COLO668 (cell line): ENCODE results near the gene DIO1.
"Not testable (repeated sequence)": the region's sequence is repeated elsewhere in the genome, so short reads cannot be mapped to it uniquely, and the experiment has no call there.

Source experiments
- DNase-seq: peaks from one replicate; lab custom pipeline; 2025; ENCODE audit not compliant: unreplicated experiment; lab: John Stamatoyannopoulos, UW

The DIO1 gene

DNA sequence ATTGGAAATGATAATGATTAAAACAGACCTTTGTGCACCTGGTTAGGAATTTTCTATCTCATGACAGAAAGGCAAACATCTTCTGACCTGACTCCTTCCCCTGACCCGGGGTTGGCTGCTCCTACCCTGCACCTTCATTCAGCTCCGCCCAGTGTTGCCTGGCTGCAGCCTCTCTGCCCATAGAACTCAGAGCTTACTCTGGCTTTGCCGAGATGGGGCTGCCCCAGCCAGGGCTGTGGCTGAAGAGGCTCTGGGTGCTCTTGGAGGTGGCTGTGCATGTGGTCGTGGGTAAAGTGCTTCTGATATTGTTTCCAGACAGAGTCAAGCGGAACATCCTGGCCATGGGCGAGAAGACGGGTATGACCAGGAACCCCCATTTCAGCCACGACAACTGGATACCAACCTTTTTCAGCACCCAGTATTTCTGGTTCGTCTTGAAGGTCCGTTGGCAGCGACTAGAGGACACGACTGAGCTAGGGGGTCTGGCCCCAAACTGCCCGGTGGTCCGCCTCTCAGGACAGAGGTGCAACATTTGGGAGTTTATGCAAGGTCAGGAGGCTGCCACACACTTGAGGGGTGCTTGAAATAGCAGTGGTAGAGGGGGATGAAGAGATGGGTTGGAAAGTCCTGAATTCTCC is at the start of gene DIO1:
TSS of gene DIO1 (plus strand) at position 189 of the 638 bp plus-strand sequence. CDS start at position 213, 24 bp downstream.
- no peak for DNase-seq

GRCh38 chr1:53847980-53848379 is 46.0 kb upstream of the DIO1 start:
- no peak for DNase-seq

- DNase-seq = no peak
These were observed 43.8 kb upstream of the DIO1 start for GRCh38 chr1:53850082-53850673.

- no peak for DNase-seq
These were observed 42.3 kb upstream of the DIO1 start for GRCh38 chr1:53851571-53852285.

DNA sequence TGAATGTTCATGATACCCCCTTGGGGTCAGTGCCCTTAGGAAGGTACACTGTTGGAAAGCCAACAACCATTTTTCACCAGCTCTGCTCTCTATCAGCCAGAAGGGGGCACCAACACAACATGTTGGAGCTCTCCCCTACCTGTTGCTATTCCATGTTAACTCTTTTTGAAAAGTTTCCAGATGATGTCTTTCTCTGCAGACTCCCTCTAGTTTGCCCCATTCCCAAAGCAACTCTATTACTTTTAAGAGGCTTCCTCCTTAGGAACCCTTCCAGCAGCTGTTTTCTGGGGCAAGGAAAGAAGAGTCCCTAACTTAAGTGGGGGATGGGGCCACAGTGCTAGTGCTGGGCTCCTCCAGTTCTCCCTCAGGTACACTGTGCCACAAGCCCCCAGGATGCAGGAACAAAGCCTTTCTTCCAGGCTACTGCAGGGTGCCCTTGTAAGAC is 33.0 kb upstream of the DIO1 start:
- DNase-seq = peak; percentile 66

- no peak for DNase-seq
These were observed 31.5 kb upstream of the DIO1 start for GRCh38 chr1:53862507-53862906.

GRCh38 chr1:53868565-53868964 is 25.4 kb upstream of the DIO1 start:
- DNase-seq = no peak

DNA sequence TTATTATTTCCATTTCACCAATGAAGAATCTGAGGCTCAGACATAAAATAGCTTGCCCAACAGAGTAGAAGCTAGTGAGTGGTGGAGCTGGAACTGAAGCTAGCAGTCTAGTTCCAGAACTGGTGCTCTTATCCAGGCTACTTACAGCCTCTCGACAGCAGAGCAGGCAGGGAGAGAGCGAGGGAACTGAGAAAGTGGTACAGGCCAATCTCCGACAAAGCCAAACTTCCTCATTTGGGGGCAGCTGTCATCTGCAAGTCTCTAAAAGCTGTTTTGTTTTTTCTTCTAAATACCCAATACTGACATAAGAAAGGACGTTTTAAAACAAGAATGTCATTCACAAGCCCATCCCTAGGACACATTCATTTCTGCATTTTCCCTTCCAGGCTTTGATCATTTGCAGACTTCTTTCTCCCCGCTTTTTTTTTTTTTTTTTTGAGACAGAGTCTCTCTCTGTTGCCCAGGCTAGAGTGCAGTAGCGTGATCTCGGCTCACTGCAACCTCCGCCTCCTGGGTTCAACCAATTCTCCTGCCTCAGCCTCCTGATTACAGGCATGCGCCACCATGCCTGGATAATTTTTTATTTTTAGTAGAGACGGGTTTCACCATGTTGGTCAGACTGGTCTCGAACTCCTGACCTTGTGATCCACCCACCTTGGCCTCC is 24.4 kb upstream of the DIO1 start:
- no peak for DNase-seq

DNA sequence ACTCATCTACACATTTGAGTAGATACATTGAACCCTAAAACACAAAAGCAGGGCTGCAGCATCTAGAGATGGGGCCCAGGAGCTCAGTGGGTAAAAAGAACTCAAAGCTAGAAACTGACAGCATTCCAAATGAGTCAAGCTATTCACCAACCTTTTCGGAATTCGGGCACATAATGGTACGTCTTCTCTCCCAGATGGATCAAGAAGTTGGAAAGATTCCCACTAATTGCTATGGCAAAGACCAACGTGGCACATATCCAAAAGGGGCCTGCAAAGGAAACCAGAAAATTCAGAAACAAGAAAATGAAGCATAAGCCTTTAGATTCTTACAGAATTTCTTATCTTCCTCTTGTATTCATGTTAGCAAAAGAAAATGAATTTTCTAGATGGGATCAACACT is 22.8 kb upstream of the DIO1 start:
- no peak for DNase-seq

- no peak for DNase-seq
These were observed 22.1 kb upstream of the DIO1 start for GRCh38 chr1:53871773-53872484.

- DNase-seq = not testable (repeated sequence)
These were observed 18.8 kb upstream of the DIO1 start for GRCh38 chr1:53875150-53875549.

DNA sequence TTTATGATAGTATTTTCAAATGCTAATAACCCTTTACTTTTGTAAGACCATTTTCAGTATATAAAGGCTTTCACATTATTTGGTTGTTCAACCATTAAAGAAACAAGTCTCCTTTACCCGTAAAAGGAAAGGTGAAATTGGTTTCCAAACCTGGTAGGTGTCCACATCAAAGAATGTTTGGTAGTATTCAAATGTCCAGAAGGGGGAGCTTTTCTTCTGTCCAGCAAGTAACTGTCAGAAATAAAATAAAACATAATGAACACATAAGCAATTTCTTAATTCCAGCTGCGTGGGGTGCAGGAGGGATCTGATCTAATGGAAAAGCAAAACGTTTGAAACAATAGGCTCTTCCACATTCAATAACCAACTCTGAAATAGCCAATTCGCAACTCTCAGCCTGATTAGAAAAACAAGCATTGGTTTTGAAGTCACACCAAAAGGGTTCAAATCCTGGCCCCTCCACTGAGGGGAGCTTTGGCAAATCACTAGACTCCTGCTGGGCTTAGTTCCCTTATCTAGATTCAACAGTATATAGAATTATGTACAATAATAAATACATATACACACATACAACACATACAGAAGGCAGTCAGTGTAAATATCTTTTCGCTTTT is 15.4 kb upstream of the DIO1 start:
- no peak for DNase-seq

DNA sequence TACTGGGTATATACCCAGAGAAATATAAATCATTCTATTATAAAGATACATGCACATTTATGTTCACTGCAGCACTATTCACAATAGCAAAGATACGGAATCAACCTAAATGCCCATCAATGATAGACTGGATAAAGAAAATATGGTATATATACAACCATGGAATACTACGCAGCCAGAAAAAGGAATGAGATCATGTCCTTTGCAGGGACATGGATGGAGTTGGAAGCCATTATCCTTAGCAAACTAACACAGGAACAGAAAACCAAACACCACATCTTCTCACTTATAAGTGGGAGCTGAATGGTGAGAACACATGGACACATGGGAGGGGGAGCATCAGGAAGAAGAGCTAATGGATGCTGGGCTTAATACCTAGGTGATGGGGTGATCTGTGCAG is 12.1 kb upstream of the DIO1 start:
- DNase-seq = not testable (repeated sequence)

- not testable (repeated sequence) for DNase-seq
These were observed 10.4 kb upstream of the DIO1 start for GRCh38 chr1:53883600-53883999.

DNA sequence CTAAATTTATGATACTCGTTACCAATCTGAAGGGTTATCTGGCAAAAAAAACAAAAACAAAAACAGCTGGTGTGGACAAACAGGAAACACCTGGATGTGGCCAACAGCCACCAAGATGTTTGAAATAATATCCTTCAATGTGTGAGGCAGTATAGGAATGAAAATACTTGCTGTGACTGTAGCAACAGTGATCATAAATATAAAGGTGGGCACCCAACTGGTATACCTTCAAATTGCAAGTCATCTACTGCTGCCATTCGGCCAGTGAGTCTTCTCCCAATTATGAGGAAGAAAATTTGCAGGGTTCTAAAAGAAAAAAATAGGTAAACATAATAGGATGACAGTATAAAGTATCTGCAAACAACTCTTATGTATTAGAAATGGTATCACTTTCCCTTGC is 5.3 kb upstream of the DIO1 start:
- no peak for DNase-seq

DNA sequence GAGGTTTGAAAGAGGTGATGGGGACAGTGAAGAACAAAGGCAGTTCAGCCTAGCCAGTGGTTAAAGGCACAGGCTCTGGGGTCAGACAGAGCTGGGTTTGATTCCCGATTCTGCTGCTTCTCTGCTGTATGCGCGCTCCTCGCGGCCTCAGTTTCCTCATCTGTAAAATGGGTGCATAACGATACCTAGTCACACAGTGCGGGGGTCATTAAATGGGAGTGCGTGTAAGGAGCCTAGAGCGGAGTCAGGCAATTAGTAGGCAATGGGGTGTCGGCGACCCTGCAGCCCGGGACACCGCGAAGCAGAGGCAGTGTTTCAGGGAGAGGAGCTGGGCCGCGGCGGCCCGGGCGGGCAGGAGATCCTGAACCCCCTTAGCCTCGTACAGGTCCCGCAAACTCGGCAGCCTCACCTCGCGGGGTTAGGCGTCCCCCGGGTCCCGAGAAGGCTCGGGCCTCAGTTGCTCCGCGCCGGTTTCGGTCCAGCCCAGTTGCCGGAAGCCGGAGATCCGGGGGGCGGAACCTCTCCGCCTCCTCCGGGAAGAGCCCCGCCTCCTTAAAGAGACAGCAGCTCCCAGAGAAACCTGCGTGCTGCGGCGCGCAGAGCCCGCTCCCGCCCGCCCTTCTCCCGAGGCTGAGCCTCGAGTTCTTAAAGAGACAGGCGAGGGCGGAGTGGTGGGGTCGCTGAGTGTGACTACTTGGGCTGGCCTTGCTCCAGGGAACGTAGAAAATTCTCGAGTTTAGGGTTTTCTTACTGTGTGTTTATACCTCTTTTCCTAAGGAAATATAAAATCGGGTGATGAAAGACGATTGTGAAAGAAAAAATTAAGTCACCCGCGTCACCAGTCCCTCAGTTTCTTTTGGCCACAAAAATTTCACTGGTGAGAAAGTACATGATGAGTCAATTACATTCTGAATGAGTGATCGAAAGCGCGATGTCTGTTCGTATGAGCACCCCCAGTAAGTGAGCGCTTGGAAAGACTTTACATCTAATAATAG is 4.4 kb upstream of the DIO1 start, which contains the start of gene YIPF1:
TSS of gene YIPF1 (minus strand) at position 494 of the 995 bp plus-strand sequence. CDS start 860 bp downstream, outside the sequence.
- peak; percentile 96 for DNase-seq

DNA sequence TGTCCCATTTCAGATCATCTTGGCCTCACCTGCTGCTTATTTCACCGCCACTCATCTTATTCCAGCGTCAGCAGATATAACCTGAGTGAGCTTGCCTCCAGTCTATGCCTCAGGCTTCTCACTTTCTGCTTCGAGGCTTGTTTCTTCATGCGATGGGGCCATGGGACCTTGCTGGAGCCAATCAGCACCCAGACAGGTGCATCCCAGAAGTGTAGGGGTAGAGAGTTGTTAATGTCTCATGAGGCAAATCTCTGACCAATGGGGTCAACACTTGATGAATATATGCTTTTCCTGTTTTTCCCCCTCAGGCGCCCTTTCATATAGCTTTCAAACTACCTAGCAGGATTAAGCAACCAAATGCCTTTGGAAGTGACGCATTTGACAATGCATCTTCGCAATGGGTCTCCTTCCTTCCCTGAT is 3.5 kb upstream of the DIO1 start:
- no peak for DNase-seq

DNA sequence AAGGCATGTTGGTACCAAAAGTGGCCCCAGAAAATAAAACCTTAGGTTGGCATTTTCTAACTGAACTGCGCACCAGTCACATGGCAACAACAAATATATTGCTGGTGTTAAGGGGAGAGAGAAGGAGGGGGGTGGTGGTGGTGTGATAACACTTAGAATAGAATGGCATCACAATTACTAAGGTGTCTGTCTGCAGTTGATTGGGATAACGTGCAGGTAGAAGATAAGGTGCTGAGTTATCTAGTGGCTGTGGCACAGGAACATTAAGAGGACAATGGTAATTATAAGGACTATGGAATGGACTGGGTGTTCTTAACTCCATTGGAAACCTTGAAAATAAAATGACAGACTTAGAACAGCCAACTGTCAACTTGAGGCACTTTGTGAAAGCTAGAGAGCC is 3.0 kb upstream of the DIO1 start:
- DNase-seq = no peak

GRCh38 chr1:53891678-53892077 is 2.3 kb upstream of the DIO1 start:
- DNase-seq = no peak
